Measurements from ENCODE around the gene AFAP1. TPM values are rescaled to one million over a fixed set of nuclear protein-coding genes. Genes with fewer than 3 reads are reported as not detected.

The AFAP1 gene
- total RNA-seq, 2 donors from 2014 or later = 18.2 to 22.5 TPM

DNA sequence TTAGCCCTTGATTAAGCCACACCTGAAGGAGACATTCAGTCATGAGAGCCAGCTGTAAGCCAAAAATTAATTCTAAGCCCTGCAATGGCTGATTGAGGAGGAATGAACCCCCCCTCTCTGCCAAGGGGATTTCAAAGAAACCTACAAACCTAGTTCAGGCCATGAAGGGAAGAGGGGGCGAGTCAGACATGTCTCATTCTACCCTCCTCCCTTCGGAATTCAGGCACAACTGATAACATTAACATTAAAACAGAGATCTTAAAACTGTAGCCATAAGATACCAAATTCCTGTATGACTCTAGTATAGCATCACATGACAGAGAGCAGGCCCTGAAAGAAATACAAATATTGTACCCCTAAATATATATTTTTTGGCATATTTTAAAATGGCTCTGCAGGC is 40.4 kb upstream of the AFAP1 start:
- TF ChIP-seq, protein P1, sequence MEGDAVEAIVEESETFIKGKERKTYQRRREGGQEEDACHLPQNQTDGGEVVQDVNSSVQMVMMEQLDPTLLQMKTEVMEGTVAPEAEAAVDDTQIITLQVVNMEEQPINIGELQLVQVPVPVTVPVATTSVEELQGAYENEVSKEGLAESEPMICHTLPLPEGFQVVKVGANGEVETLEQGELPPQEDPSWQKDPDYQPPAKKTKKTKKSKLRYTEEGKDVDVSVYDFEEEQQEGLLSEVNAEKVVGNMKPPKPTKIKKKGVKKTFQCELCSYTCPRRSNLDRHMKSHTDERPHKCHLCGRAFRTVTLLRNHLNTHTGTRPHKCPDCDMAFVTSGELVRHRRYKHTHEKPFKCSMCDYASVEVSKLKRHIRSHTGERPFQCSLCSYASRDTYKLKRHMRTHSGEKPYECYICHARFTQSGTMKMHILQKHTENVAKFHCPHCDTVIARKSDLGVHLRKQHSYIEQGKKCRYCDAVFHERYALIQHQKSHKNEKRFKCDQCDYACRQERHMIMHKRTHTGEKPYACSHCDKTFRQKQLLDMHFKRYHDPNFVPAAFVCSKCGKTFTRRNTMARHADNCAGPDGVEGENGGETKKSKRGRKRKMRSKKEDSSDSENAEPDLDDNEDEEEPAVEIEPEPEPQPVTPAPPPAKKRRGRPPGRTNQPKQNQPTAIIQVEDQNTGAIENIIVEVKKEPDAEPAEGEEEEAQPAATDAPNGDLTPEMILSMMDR (conservative IDR thresholded peaks at IDR 0.05) = no peak
- H3K9me3 Mint-ChIP-seq = peaks cover 9% of the 10 kb centered on the region
- H3K9me3 ChIP-seq (ENCODE audit: control insufficient read depth, low read length) = no peaks in the 10 kb centered on the region
- no peak overlapping the region for H3K9ac ChIP-seq (ENCODE audit: extremely low read depth, low read length, poor library complexity, severe bottlenecking)
- peaks cover 20% of the 10 kb centered on the region for H3K4me1 Mint-ChIP-seq
- peak overlapping the region; percentile 82 for H3K27ac Mint-ChIP-seq
- no peaks in the 10 kb centered on the region for H3K27me3 ChIP-seq (ENCODE audit: control insufficient read depth, insufficient read depth, low read length, poor library complexity, severe bottlenecking)
- no peaks in the 10 kb centered on the region for H3K27me3 Mint-ChIP-seq (ENCODE audit: insufficient read depth)
- WGBS, 2 experiments (ENCODE audit: insufficient coverage in 1 of 2, insufficient read length in 1 of 2) = 89% methylated on average over 2 of the region's 2 CpGs; no CpG with 5 or more reads in 1 of the 2 experiments
- no peaks in the 10 kb centered on the region for H3K36me3 Mint-ChIP-seq (ENCODE audit: low read depth)
- H3K4me3 ChIP-seq (ENCODE audit: low read length) = no peak overlapping the region
- peaks cover 6% of the 10 kb centered on the region for H3K4me1 ChIP-seq (ENCODE audit: control insufficient read depth, insufficient read depth, low read length)
- DNase-seq = no peak
- H3K36me3 ChIP-seq (ENCODE audit: control insufficient read depth, insufficient read depth, low read length) = no peaks in the 10 kb centered on the region
- no peak overlapping the region for H3K27ac ChIP-seq (ENCODE audit: low read depth, low read length)
- H3K4me3 Mint-ChIP-seq = no peak overlapping the region

DNA sequence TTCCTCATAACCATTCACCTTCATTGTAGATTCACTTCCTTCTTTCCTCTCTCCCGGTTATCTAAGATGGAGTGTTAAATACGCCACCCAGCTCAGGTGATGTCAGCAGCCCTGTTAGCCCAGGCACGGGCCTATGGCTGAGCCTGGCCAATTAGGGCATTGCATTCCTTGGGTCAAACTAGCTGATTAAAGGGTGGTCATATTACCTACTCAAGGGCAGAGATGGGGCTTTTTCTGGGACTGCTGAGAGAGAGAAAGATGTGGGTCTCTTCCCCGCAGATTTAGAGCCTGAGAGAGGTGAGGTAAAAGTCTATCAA is 39.9 kb upstream of the AFAP1 start:
- Mint-ChIP-seq H3K9me3 (peaks cover 9% of the 10 kb centered on the region), H3K36me3 (ENCODE audit: low read depth) (no peaks in the 10 kb centered on the region)
- DNase-seq = no peak

GRCh38 chr4:7978907-7979651 is 39.4 kb upstream of the AFAP1 start:
- peak overlapping the region; percentile 82 for H3K27ac Mint-ChIP-seq
- Histone ChIP-seq H3K27ac (ENCODE audit: low read depth, low read length) (no peak overlapping the region), H3K4me3 (ENCODE audit: low read length) (no peak overlapping the region), H3K9ac (ENCODE audit: extremely low read depth, low read length, poor library complexity, severe bottlenecking) (no peak overlapping the region), H3K9me3 (ENCODE audit: control insufficient read depth, low read length) (no peaks in the 10 kb centered on the region), H3K27me3 (ENCODE audit: control insufficient read depth, insufficient read depth, low read length, poor library complexity, severe bottlenecking) (no peaks in the 10 kb centered on the region), H3K4me1 (ENCODE audit: control insufficient read depth, insufficient read depth, low read length) (peaks cover 6% of the 10 kb centered on the region), H3K36me3 (ENCODE audit: control insufficient read depth, insufficient read depth, low read length) (no peaks in the 10 kb centered on the region)
- no peak for DNase-seq
- no peaks in the 10 kb centered on the region for H3K36me3 Mint-ChIP-seq (ENCODE audit: low read depth)
- 82 to 84% methylated on average over 13 to 17 of the region's 17 CpGs for whole genome bisulfite sequencing, 2 experiments (ENCODE audit: insufficient coverage in 1 of 2, insufficient read length in 1 of 2)
- H3K4me1 Mint-ChIP-seq = peaks cover 20% of the 10 kb centered on the region
- peaks cover 9% of the 10 kb centered on the region for H3K9me3 Mint-ChIP-seq
- H3K4me3 Mint-ChIP-seq = no peak overlapping the region
- TF ChIP-seq, protein P1 (conservative IDR thresholded peaks at IDR 0.05) = no peak
- no peaks in the 10 kb centered on the region for H3K27me3 Mint-ChIP-seq (ENCODE audit: insufficient read depth)

More for the DNA sequence above, 39.9 kb upstream of the AFAP1 start:
- Histone ChIP-seq H3K9ac (ENCODE audit: extremely low read depth, low read length, poor library complexity, severe bottlenecking) (no peak overlapping the region), H3K4me1 (ENCODE audit: control insufficient read depth, insufficient read depth, low read length) (peaks cover 6% of the 10 kb centered on the region), H3K27me3 (ENCODE audit: control insufficient read depth, insufficient read depth, low read length, poor library complexity, severe bottlenecking) (no peaks in the 10 kb centered on the region), H3K9me3 (ENCODE audit: control insufficient read depth, low read length) (no peaks in the 10 kb centered on the region), H3K36me3 (ENCODE audit: control insufficient read depth, insufficient read depth, low read length) (no peaks in the 10 kb centered on the region), H3K4me3 (ENCODE audit: low read length) (no peak overlapping the region), H3K27ac (ENCODE audit: low read depth, low read length) (no peak overlapping the region)
- 67 to 70% methylated on average over 2 to 4 of the region's 4 CpGs for WGBS, 2 experiments (ENCODE audit: insufficient coverage in 1 of 2, insufficient read length in 1 of 2)
- Mint-ChIP-seq H3K4me1 (peaks cover 20% of the 10 kb centered on the region), H3K4me3 (no peak overlapping the region), H3K27me3 (ENCODE audit: insufficient read depth) (no peaks in the 10 kb centered on the region), H3K27ac (peak overlapping the region; percentile 82)
- TF ChIP-seq, protein P1 (conservative IDR thresholded peaks at IDR 0.05) = no peak
